Occipital lobe (tissue), 2 donors: ENCODE data around the gene DEPDC1B. TPM values are rescaled to one million over a fixed set of nuclear protein-coding genes. Genes with fewer than 3 reads are reported as not detected.
"Not testable (repeated sequence)": the region's sequence is repeated elsewhere in the genome, so short reads cannot be mapped to it uniquely, and the experiment has no call there.

ENCODE experiments used
- DNase-seq: peaks from one replicate; lab custom pipeline; 2025; lab: John Stamatoyannopoulos, UW
- total RNA-seq: library from RNA; depleted of rRNA; stranded (reverse); fragments of >200 nt; gene quantifications from one replicate; pipeline ENCODE4 v1.2.3, GENCODE V29; 2014

DEPDC1B gene
- total RNA-seq, 1 donor from 2014 or later = 10.3 TPM

DNA sequence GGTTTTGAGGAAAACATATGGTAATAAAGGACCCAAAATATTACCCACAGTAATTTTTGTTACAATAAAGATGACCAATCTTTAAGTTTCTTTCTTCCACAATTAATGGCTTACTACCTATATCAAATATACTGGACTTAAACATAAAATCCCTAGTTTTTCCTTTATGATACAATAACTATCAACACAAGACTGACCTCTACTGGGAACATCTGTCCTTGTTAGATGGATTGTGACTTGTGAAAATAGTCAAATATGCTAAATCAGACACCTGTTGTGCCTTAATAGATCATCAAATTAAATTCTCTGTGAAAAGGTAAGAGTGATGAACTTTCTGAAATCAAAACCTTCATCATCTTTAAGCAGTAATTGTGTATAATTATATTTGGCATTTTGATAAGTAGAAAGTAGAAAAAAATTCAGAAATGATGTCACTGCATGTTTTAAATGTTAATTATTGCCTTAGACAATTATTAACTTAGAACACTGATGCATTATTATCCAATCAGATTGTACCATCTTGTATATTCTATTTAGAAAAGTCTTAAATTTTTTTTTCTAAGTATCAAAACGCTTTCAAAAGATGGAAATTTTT is 113.6 kb downstream of the DEPDC1B start:
- no peak for DNase-seq

DNA sequence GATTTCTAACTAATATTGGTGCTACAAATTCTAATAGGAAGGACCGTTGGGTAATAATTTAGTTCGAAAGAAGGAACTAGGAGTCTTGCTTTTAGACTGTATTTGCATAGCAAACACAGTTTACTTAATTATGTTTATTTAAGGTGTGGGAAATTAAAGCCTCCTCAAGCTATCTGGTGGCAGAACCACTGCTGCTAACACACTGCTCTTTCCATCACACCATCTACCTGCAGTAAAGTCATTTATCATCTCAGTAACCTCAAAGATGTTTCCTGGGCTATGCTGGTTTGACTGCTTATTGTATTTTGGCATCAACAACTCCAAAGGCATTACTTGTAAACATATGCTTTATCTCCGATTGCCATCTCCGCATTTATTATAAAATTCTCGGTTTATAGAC is 114.3 kb downstream of the DEPDC1B start:
- no peak for DNase-seq

DNA sequence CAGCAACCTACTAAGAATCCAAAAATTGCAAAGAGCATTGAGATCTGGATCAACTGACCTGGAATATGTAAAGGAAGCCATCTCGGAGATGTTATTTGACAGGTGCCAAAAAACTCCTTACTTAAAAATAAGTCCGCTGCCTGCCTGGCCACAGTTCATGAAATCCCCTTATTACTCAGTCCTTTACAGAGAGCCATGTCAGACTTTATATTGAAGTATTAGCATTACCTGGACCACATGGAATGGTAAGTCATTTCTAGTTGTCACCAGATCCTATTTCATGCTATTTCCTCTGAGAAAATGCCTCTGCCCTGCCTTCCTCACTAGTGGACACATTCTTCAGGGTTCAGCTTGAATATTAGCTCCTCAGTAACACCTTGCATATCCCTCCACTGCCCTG is 115.7 kb downstream of the DEPDC1B start:
- no peak for DNase-seq

DNA sequence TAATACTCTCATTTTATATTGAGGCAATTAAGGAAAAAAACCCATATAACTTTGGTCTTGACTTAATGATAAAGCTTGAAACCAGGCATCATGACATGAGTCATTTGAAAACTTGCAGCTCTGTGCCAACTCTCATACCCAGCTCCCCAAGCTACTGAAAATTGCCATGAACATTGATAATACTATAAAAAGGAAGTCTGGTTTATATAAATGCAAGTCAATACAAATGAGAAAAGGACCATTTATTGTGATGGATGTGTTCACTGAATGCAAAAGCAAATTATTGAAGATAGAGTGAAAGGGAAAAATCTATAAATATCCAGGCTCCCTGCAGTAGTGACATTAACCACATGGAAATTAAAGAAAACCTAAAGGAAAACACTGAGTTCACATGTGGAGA is 116.3 kb downstream of the DEPDC1B start:
- no peak for DNase-seq

DNA sequence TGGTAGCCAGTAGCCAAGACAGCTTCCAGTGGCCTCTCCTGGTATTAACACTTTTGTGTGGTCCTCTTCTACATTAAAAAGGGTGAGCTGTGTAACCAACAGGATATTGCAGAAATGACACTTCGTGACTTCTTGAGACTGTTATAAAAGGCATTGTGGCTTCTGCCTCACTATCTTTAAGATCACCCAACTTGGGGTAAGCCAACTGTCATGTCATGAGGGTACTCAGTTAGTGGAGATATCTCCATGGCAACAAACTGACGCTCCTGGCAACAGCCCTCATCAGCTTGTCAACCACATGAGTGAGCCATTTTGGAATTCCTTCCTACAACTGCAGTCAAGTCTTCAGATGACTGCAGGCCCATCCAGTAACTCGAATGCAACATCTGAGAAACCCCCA is 121.7 kb downstream of the DEPDC1B start:
- no peak for DNase-seq

DNA sequence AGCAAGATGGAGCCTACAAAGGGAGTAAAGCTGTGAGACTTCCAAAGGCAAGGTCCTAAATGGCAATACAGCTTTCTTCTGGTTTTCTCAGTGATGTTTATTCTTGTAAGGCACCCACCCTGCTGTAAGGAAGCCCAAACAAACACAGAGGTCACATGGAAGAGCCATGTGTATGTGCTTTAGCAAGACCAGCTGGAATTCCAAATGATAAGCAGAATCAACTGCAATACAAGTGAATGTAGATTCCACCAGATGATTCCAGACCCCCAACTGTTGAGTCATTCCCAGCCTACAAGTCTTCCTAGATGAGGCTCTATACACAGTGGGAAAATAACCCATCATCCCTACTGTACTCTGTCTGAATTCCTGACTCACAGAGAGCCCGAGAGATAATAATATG is 122.8 kb downstream of the DEPDC1B start:
- DNase-seq = no peak

DNA sequence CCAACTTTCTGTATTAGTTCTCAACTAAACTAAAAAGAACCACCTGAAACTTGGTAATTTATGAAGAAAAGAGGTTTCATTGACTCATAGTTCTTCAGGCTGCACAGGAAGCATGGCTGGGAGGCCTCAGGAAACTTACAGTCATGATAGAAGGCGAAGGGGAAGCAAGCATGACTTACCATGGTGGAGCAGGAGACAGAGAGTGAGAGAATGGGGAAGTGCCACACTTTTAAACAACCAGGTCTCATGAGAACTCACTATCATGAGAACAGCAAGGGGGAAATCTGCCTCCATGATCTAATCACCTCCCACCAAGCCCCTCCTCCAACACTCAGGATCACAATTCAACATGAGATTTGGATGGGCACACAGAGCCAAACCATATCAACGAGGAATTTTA is 123.5 kb downstream of the DEPDC1B start:
- no peak for DNase-seq

DNA sequence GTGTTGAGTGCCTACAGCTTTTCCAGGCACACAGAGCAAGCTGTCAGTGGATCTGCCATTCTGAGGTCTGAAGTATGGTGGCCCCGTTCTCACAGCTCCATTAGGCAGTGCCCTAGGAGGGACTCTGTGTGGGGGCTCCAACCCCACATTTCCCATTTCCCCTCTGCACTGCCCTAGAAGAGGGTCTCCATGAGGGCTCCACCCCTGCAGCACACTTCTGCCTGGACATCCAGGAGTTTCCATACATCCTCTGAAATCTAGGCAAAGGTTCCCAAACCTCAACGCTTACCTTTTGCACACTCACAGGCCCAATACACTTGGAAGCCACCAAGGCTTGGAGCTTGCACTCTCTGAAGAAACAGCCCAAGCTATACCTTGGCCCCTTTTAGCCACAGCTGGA is 131.3 kb downstream of the DEPDC1B start:
- no peak for DNase-seq

DNA sequence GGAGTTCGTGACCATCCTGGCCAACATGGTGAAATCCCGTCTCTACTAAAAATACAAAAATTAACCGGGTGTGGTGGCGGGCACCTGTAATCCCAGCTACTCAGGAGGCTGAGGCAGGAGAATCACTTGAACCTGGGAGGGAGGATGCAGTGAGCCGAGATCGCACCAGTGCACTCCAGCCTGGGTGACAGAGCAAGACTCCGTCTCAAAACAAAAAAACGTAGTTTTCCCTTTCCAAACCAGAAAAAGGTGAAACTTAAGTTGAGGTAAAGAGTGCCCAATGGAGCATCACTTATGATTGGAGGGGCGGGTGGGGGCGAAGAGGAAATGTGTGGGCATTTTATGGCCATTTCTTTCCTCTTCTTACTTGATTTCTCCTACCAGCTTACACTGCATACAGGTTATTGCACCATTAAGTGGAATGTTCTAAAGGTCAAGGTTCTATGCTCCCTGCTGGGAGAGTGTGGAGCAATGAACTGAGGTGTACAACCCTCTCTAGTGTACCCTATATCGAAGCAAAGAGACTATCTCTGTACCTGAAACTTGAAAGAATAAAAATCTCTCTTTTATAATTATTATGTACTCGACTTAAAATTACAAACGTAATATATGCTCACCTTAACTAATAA is 136.2 kb downstream of the DEPDC1B start:
- DNase-seq = no peak

DNA sequence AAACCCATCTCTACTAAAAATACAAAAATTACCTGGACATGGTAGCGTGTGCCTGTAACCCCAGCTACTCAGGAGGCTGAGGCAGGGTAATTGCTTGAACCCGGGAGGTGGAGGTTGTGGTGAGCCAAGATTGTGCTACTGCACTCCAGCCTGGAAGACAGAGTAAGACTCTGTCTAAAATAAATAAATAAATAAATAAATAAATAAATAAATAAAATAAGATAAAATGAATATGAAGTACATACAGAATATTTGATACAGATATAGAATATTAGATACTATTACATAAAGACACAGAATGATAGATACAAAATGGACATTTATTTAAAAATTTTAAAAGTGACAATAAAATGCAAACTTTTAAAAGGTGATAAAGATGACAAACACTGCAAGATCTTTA is 146.7 kb downstream of the DEPDC1B start:
- not testable (repeated sequence) for DNase-seq

DNA sequence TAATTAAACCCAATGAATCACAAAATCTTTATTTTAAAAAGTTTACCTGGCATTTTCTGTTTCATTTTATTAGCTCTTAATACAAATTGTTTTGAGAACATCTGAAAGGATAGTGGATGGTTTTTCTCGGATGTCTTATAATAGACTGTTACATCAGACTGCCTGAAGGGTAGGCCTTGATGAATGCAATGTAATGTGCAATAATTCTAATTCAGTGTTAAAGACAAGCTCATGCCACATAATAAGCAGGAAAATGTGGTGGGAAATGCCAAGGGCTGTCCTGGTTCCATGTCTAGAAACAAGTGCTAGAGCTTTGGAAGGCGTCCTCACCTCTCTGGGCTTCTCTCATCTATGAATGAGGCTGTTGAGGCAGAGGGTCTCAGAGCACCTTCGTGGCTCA is 148.1 kb downstream of the DEPDC1B start:
- no peak for DNase-seq

DNA sequence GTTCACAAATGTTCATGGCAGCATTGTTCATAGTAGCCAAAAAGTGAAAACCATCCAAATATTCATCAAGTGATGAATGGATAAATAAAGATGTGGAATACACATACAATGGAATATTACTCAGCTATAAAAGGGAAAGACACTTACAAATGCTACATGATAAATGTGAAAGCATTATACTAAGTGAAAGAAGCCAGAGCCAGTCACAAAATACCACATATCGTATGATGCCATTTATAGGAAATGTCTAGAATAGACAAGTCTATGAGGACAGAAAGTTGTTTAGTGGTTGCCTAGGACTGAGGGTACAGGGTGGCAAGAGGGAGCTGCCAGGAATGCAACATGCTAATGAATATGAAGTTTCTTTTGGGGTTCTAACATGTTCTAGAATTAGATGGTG is 148.7 kb downstream of the DEPDC1B start:
- DNase-seq = no peak

DNA sequence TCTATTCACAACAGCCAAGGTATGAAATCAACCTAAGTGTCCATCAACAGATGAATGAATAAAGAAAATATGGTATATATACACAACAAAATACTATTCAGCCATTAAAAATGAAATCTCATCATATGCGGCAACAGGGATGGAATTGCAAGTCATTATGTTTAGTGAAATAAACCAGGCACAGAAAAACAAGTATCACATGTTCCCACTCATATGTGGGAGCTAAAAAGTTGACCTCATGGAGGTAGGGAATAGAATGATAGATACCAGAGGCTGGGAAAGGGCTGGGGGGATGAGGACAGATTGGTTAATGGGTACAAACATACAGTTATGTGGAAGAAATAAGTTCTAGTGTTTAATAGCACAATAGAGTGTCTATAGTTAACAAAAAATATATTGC is 149.7 kb downstream of the DEPDC1B start:
- DNase-seq = no peak

DNA sequence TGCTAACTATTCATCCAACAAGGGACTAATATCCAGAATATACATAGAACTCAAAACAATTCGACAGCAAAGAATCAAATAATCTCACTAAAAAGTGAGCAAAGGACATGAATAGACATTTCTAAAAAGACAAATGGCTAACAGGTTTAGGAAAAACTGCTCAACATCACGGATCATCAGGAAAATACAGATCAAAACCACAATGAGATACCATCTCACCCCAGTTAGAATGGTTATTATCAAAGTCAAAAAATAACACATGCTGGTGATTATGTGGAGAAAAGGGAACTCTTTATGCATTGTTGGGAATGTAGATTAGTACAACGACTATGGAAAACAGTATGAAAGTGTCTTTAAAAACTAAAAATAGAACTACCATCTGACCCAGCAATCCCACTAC is 150.1 kb downstream of the DEPDC1B start:
- no peak for DNase-seq

Other genes starting within 250 kb of the DEPDC1B start
- gene ELOVL7, start 144.1 kb upstream of the DEPDC1B start, total RNA-seq = 8.7 TPM
- 34.6 TPM for gene ERCC8, start 244.9 kb upstream of the DEPDC1B start, total RNA-seq
- 24.0 TPM for gene NDUFAF2, start 245.0 kb upstream of the DEPDC1B start, total RNA-seq